GM23248 (cell line): ENCODE data around the gene CASP12.

ENCODE experiments used
- EZH2 ChIP-seq: fragments of 200-600 bp; sonication (generic); IDR thresholded peaks from 2 replicates; pipeline ENCODE4 v1.6.1; 2018; ENCODE audit warnings: antibody characterized with exemption, mild to moderate bottlenecking; ENCODE audit not compliant: insufficient read depth, poor library complexity, severe bottlenecking
- EZH2phosphoT487 ChIP-seq: fragments of 200-600 bp; sonication (generic); IDR thresholded peaks from 2 replicates; pipeline ENCODE4 v1.6.1; 2018; ENCODE audit warnings: antibody characterized with exemption, moderate library complexity, mild to moderate bottlenecking, low read depth; ENCODE audit not compliant: insufficient read depth

DNA sequence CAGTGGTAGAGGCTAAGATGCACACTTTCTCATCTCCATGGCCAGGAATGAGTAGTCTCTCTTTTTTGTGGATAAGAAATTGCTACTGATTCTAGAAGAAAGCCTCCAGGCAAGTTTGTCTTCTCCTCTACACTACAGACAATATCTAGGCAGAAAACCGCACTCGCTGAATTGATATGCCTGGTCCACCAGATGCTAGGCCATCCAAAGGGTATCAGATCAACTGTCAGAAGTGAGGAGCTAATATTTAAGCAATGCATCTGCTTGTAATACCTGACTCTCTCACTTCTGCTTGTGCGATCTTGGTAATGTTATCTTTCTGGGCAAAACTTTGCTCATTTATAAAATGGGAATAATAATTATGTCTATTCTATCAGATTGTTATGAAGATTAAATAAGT lies 45.0 kb downstream of the CASP12 start:
- TF ChIP-seq EZH2 (no peak), EZH2phosphoT487 (no peak)
